A673 (cell line): ENCODE data around the gene SLCO4C1. TPM values are rescaled to one million over a fixed set of nuclear protein-coding genes. Genes with fewer than 3 reads are reported as not detected.
A peak's percentile ranks its signal among the peaks of the same experiment; 100 is the strongest.

ENCODE experiments used
- BruUV-seq: library from RNA; stranded (reverse); fragments of 400-500 nt; replicated peaks from 2 replicates; lab custom pipeline; 2021; lab: Mats Ljungman, UMichigan
- CTCF ChIA-PET: fragments of 300-600 bp; sonication (Branson Sonifier 250); formaldehyde crosslinking; loops from one replicate; lab custom pipeline; 2022; ENCODE audit warnings: antibody characterized with exemption; lab: Charles Lee
- POLR2A ChIA-PET: fragments of 300-600 bp; sonication (Branson Sonifier 250); formaldehyde crosslinking; loops from one replicate; lab custom pipeline; 2022; ENCODE audit warnings: antibody characterized with exemption; ENCODE audit not compliant: low non-redundant PET; lab: Charles Lee
- DNase-seq: peaks from one replicate; pipeline ENCODE4 v3.0.0-alpha.2; 2015; ENCODE audit warnings: low spot score
- H3K27ac ChIP-seq: fragments of 200-600 bp; sonication (generic); 2 replicates; pipeline ENCODE4 v1.5.1; 2016; ENCODE audit warnings: mixed run types, low read depth, mild to moderate bottlenecking, mixed read lengths, antibody characterized with exemption, low read length; ENCODE audit not compliant: poor library complexity, severe bottlenecking
- H3K27me3 ChIP-seq: fragments of 200-600 bp; sonication (generic); replicated peaks from 2 replicates; pipeline ENCODE4 v1.6.1; 2017; ENCODE audit warnings: mixed run types, low read depth, mild to moderate bottlenecking, mixed read lengths, antibody characterized with exemption, low read length; ENCODE audit not compliant: insufficient read depth, poor library complexity
- H3K36me3 ChIP-seq: fragments of 200-600 bp; sonication (generic); 2 replicates; pipeline ENCODE4 v1.6.1; 2016; ENCODE audit warnings: mixed run types, mild to moderate bottlenecking, mixed read lengths, antibody characterized with exemption, low read length; ENCODE audit not compliant: insufficient read depth, poor library complexity, severe bottlenecking
- H3K4me1 ChIP-seq: fragments of 200-600 bp; sonication (generic); 2 replicates; pipeline ENCODE4 v1.6.1; 2017; ENCODE audit warnings: mixed run types, mild to moderate bottlenecking, mixed read lengths, antibody characterized with exemption, low read length; ENCODE audit not compliant: insufficient read depth, poor library complexity, severe bottlenecking
- H3K4me3 ChIP-seq: fragments of 200-600 bp; sonication (generic); 2 replicates; pipeline ENCODE4 v1.5.1; 2016; ENCODE audit warnings: low read depth, mixed run types, mild to moderate bottlenecking, mixed read lengths, low read length; ENCODE audit not compliant: poor library complexity, severe bottlenecking
- H3K9me3 ChIP-seq: fragments of 200-600 bp; sonication (generic); 2 replicates; pipeline ENCODE4 v1.6.1; 2016; ENCODE audit warnings: mixed run types, low read depth, mild to moderate bottlenecking, mixed read lengths, antibody characterized with exemption, low read length; ENCODE audit not compliant: poor library complexity, severe bottlenecking
- EZH2 ChIP-seq: fragments of 200-600 bp; sonication (generic); IDR thresholded peaks from 2 replicates; pipeline ENCODE4 v1.6.1; 2017; ENCODE audit warnings: borderline replicate concordance, low read depth, mild to moderate bottlenecking, mixed read lengths, antibody characterized with exemption, low read length; ENCODE audit not compliant: poor library complexity, severe bottlenecking
- intact Hi-C: fragments of 100-400 bp; cut with micrococcal nuclease; formaldehyde crosslinking; loops from one replicate; pipeline ENCODE4 v1.10.0; 2022; ENCODE audit not compliant: unreplicated experiment
- total RNA-seq: library from RNA; stranded (reverse); gene quantifications from 2 replicates; pipeline ENCODE4 v1.2.3, GENCODE V29; 2021
- TF ChIP-seq, protein P1 (sequence below): fragments of 300-800, 200-600 bp; sonication (generic); conservative IDR thresholded peaks from 2 replicates; pipeline ENCODE4 v1.5.1; 2017; ENCODE audit warnings: low read depth, mild to moderate bottlenecking, antibody characterized with exemption, low read length, moderate library complexity, mixed read lengths

The SLCO4C1 gene
- total RNA-seq, 1 experiment from 2014 or later, result 0.13 TPM

DNA sequence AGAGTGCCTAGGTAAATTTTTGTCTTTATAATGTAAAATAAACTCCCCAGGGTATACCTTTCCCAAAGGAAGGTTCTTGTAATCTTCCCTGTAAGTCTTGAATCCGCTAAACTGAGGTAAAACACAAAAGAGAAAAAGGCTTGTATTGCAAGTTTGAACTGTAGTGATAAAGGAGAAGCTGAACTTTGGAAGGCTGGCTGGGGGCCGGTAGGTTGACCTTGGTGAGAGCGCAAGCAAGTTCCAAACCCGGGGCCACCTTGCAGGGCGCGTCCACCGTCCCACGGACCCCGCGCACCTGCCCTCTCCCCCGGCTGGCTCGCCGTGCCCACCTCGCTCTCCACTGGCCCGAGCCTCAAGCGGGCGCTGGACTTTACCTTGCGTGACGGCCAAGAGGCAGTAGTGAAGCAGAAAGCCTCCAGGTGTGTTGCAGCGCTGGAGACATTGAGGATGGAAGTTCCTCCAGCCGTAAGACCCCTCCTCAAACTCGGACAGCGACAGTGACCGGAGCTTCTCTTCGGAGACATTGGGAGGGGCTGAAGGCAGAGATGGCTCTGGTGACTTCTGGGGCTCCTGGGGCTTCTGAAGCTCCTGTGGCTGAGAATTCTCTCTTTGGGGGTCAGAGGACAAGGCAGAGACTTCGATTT lies 428 bp downstream of the SLCO4C1 start:
- Histone ChIP-seq H3K4me1 (no peaks in the 10 kb centered on the region), H3K27ac (no peak overlapping the region), H3K4me3 (peak overlapping the region; percentile 43), H3K27me3 (no peaks in the 10 kb centered on the region), H3K36me3 (no peaks in the 10 kb centered on the region), H3K9me3 (no peaks in the 10 kb centered on the region)
- TF ChIP-seq, protein P1, sequence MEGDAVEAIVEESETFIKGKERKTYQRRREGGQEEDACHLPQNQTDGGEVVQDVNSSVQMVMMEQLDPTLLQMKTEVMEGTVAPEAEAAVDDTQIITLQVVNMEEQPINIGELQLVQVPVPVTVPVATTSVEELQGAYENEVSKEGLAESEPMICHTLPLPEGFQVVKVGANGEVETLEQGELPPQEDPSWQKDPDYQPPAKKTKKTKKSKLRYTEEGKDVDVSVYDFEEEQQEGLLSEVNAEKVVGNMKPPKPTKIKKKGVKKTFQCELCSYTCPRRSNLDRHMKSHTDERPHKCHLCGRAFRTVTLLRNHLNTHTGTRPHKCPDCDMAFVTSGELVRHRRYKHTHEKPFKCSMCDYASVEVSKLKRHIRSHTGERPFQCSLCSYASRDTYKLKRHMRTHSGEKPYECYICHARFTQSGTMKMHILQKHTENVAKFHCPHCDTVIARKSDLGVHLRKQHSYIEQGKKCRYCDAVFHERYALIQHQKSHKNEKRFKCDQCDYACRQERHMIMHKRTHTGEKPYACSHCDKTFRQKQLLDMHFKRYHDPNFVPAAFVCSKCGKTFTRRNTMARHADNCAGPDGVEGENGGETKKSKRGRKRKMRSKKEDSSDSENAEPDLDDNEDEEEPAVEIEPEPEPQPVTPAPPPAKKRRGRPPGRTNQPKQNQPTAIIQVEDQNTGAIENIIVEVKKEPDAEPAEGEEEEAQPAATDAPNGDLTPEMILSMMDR, result no peak
- no peak for TF ChIP-seq EZH2
- intact Hi-C loops, result no loop called here
- ChIA-PET CTCF (no interaction called here), POLR2A (no interaction called here)
- no TSS peak for BruUV-seq
- DNase-seq, result peak; percentile 1

DNA sequence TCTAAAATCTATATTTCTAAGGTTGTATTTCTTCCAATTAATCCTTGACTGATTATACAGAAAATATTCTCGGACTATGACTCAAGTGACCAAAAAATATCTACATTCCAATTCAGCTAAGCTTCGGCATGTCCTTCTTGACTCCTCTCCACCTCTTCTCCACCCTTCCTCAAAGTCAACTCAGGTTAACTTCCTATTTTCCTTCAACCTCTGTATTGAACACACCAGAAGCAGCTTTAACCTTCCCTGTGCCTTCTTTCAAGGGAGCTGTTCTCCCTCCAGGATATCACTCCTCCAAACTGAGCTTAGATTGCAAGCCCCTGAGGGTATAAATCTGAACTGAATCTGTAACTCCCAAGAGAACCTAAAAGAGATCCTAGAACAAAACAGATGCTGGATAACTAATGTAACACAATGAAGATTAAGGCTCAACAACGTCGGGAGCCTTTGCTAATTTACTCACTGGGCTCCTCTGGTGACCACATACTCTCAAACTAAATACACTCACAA lies 1.1 kb downstream of the SLCO4C1 start:
- TF ChIP-seq EZH2, result no peak
- TF ChIP-seq, protein P1, result no peak
- BruUV-seq, result no TSS peak
- intact Hi-C loops, result no loop called here
- H3K36me3 ChIP-seq, result no peaks in the 10 kb centered on the region
- no peaks in the 10 kb centered on the region for H3K9me3 ChIP-seq
- no peak overlapping the region for H3K27ac ChIP-seq
- POLR2A ChIA-PET, result no interaction called here
- no peak overlapping the region for H3K4me3 ChIP-seq
- CTCF ChIA-PET, result no interaction called here
- no peak for DNase-seq
- no peaks in the 10 kb centered on the region for H3K4me1 ChIP-seq
- no peaks in the 10 kb centered on the region for H3K27me3 ChIP-seq

GRCh38 chr5:102290004-102290403 lies 6.1 kb downstream of the SLCO4C1 start:
- H3K27ac ChIP-seq, result no peak overlapping the region
- TF ChIP-seq EZH2, result no peak
- TF ChIP-seq, protein P1, result no peak
- no peaks in the 10 kb centered on the region for H3K4me1 ChIP-seq
- ChIA-PET POLR2A (no interaction called here), CTCF (no interaction called here)
- no peaks in the 10 kb centered on the region for H3K9me3 ChIP-seq
- intact Hi-C loops, result no loop called here
- no peaks in the 10 kb centered on the region for H3K36me3 ChIP-seq
- H3K4me3 ChIP-seq, result no peak overlapping the region
- no peak for DNase-seq
- BruUV-seq, result no TSS peak
- H3K27me3 ChIP-seq, result no peaks in the 10 kb centered on the region
